HG02943 (cell line): ENCODE measurements around the gene PDSS2.
"Not testable (repeated sequence)": the region's sequence is repeated elsewhere in the genome, so short reads cannot be mapped to it uniquely, and the experiment has no call there.

Experiments used
- ATAC-seq: cut with Tn5 transposase; IDR thresholded peaks from one replicate; pipeline ENCODE4 v1.9.1; 2021; ENCODE audit warnings: mild to moderate bottlenecking, low read depth, moderate library complexity; ENCODE audit not compliant: unreplicated experiment

Gene PDSS2

DNA sequence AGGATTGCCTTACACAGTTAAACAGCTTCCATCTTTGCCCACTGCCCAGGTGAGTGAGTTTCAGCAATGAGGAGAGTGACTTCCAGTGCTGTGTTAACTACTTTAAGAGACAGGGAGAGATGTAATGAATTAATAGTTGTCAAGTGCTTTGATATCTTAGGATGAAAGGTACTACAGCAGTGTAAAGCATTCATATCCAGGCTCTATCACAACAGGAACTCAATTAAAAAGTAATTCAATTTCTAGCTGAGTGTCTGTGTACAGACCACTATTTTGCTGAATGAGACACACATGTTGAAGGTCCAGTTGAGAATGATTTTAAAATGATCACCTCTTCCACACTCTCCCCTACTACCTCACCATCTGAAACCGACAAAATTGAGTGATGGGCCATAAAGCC lies 273.3 kb downstream of the PDSS2 start:
- ATAC-seq = no peak

- ATAC-seq = no peak
Observed at GRCh38 chr6:107185391-107185970, 273.9 kb downstream of the PDSS2 start.

GRCh38 chr6:107184435-107184834 lies 274.9 kb downstream of the PDSS2 start:
- no peak for ATAC-seq

DNA sequence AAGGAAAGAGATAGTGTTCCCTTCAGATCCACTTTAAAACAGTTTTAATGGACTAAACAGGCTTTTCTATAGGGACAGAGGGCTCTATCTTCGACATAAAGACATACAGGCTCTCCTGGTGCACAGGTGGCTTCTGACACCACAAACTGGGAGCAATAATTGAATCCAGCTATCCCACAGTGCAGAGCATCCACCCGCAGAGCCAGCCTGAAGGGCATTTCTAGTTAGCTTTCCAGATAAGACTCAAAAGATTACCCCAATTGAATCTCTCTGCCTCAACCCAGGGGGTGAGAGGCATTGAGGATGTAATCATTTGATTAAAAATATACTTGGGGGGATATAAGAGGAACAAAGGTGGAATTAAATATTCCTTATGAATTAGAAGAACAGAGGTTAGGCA lies 279.3 kb downstream of the PDSS2 start:
- no peak for ATAC-seq

DNA sequence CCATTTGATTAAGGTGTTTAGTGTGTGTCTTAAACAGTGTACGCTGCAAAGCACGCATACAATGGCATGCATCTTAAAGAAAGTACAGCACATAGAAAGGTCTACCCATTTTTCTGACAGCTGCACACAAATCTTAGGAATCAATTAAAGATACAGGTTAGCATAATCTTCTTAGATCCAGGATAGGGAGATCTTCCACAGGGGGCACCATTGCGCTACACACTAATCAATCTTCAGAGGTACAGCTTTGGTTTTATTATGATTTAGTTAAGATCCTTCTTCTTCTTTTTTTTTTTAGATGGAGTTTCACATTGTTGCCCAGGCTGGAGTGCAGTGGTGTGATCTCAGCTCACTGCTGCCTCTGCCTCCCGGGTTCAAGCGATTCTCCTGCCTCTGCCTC lies 280.4 kb downstream of the PDSS2 start:
- no peak for ATAC-seq

GRCh38 chr6:107173779-107174178 lies 285.6 kb downstream of the PDSS2 start:
- no peak for ATAC-seq

GRCh38 chr6:107171513-107171912 lies 287.9 kb downstream of the PDSS2 start:
- ATAC-seq = no peak

GRCh38 chr6:107164299-107164698 lies 295.1 kb downstream of the PDSS2 start:
- ATAC-seq = not testable (repeated sequence)

- ATAC-seq = no peak
Observed at GRCh38 chr6:107161521-107161920, 297.8 kb downstream of the PDSS2 start.

DNA sequence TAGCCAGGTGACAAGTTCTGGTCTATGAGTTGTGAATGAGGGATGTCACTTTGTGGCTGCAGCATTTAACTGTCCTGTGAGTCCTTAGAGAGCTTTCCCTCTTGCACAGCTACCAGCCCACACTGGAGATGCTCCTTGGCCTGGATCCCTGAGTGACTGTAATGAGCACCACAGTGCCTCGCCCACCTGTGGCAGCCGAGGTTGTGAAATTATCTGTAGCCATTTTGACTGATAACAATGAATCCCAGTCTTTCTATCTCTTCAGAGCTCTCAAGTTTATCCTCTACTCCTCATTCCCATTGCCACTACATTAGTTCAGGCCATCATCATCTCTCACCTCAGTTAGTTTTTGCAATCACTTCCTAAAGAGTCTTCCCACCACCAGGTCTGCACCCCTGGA lies 302.7 kb downstream of the PDSS2 start:
- no peak for ATAC-seq

- no peak for ATAC-seq
Observed at GRCh38 chr6:107154801-107155160, 304.6 kb downstream of the PDSS2 start.

DNA sequence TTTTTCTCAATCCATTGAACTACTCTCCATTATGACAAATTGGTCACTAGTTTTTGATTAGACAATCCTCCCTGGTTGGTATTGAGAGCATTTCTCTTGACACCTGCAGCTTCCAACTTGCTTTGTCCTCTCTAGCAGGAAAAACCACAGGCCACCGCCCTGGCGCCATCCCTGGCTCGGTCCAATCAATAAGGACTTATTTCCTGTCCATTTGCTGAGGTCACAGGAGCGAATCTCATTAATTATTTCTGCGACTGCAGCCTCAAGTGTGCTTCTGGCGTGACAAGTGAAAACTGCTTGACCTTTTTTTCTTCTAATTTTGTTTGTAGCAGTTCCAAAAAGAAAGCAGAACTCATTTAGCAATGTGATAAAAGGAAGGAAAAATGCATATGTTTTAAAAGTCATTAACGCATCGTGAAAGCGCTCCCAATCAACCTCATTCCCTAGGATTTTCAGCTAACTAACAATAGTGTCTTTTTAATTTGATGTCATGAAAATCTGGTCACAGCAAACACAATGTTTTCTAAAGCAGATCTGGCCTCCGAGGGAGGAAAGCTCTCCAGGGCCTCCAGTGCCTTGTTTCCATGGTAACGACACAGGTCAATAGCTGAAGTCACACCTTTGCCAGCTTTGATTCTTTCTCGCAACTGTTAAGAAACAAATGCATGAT lies 305.1 kb downstream of the PDSS2 start:
- ATAC-seq = no peak

GRCh38 chr6:107152638-107153430 lies 306.5 kb downstream of the PDSS2 start:
- no peak for ATAC-seq

- ATAC-seq = no peak
Observed at GRCh38 chr6:107144666-107145065, 314.7 kb downstream of the PDSS2 start.

DNA sequence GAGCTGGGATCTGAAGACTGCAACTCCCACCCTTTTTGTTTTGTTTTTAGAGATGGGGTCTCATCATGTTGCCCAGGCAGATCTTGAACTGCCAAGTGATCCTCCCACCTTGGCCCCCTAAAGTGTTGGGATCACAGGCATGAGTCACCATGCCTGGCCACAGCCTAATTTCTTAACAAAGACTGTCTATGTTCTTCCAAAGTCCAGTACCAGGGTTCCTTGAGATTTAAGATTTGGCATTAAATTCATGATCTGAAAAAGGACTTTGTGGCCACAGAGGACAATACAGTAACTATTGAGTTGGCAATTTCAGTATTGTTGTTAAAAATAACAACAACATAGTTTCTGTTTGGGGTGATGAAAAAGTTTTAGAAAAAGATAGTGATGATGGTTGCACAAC lies 315.4 kb downstream of the PDSS2 start:
- ATAC-seq = no peak

DNA sequence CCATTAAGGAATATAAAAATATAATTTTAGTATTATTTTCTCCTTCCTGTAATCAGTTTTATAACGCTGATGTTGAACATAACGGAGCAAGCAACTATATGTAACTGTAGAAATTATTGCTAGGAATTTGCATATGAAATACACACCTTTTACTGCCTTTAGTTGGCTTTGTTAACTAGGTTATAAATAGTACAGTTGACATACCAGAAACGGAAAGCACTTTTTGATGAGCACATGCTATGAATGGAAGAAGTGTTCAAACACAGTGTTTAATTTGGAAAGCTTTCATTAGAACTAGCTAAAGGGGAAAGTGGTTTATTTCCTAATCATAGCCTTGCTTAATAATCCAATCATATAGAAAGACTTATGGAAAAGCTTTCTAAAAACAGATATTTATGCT lies 318.8 kb downstream of the PDSS2 start:
- ATAC-seq = no peak

DNA sequence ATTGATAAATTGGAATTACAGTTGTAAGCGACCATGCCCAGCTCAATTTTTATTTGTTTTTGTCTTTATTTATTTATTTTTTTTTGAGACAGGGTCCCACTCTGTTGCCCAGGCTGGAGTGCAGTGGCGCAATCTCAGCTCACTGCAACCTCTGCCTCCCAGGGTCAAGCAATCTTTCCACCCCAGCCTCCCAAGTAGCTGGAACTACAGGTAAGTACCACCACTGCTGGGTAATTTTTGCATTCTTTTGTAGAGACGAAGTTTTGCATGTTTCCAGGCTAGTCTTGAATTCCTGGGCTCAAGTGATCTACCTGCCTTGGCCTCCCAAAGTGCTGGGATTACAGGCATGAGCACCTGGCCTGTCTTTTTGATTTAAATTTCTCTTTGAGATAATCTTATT lies 323.0 kb downstream of the PDSS2 start:
- ATAC-seq = not testable (repeated sequence)

GRCh38 chr6:107135048-107135680 lies 324.2 kb downstream of the PDSS2 start:
- not testable (repeated sequence) for ATAC-seq

- no peak for ATAC-seq
Observed at GRCh38 chr6:107132330-107132954, 326.9 kb downstream of the PDSS2 start.

GRCh38 chr6:107129370-107129925 lies 329.9 kb downstream of the PDSS2 start:
- no peak for ATAC-seq

DNA sequence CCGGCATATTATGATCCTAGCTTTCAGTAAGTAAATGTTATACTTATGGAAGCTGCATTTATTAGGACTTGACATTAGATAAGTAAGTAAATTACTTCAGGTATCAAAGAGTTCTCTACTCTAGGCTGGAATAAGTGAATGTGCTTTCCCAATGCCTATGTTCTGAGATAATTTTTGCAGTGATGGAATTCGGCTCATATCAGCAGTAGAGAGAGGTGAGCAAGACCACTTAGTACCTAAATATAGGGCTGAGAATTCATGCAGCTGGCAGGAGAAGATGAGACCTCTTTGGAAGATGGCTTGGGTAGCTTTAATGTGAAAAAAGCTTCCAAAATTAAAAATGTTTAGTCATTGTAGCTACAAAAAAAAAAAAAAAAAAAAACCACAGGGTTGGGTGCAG lies 330.8 kb downstream of the PDSS2 start:
- ATAC-seq = no peak
